Measurements from ENCODE around the gene RTN4R. TPM values are rescaled to one million over a fixed set of nuclear protein-coding genes. Genes with fewer than 3 reads are reported as not detected.

RTN4R gene
- total RNA-seq, 6 donors from 2014 or later = 2.6 to 13.0 (median 9.0) TPM

DNA sequence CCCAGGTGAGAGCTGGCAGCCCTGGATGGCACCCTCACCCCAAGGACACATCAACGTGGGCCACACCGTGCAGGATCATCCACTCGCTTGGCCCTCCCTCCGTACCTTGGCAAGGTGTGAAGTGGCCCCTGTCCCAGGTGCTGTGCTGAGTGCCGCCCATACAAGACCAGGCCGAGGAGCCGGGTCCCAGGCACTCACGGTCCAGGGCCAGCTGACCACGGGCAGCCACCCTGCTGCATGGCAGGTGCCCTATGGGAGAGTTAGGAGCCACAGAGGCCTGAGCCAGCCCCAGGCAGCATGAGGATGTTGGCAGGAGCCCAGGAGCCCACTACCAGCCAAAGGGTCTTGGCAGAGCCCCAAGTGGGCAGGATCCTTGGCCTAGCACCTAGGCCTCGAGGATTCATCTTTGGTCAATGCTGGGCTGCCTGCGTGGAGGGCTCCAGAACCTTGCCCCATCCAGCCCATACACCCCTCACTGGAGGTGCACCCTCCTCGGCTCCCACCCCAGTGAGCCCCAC is 19.6 kb downstream of the RTN4R start:
- no peak overlapping the region for H3K27ac ChIP-seq
- peaks cover 4 to 23% (median 13%) of the 10 kb centered on the region in 4 donors for H3K4me1 ChIP-seq
- no peaks in the 10 kb centered on the region for H3K27me3 ChIP-seq
- WGBS, 2 donors = 96 to 100% methylated on average over 8 to 11 of the region's 12 CpGs
- TF ChIP-seq EP300 (IDR thresholded peaks at IDR 0.05) (no peak), POLR2AphosphoS5 (IDR thresholded peaks at IDR 0.05) (no peak), POLR2A (IDR thresholded peaks at IDR 0.05) (no peak)
- TF ChIP-seq, protein P1, sequence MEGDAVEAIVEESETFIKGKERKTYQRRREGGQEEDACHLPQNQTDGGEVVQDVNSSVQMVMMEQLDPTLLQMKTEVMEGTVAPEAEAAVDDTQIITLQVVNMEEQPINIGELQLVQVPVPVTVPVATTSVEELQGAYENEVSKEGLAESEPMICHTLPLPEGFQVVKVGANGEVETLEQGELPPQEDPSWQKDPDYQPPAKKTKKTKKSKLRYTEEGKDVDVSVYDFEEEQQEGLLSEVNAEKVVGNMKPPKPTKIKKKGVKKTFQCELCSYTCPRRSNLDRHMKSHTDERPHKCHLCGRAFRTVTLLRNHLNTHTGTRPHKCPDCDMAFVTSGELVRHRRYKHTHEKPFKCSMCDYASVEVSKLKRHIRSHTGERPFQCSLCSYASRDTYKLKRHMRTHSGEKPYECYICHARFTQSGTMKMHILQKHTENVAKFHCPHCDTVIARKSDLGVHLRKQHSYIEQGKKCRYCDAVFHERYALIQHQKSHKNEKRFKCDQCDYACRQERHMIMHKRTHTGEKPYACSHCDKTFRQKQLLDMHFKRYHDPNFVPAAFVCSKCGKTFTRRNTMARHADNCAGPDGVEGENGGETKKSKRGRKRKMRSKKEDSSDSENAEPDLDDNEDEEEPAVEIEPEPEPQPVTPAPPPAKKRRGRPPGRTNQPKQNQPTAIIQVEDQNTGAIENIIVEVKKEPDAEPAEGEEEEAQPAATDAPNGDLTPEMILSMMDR (IDR thresholded peaks at IDR 0.05) = no peak
- no peaks in the 10 kb centered on the region for H3K36me3 ChIP-seq
- ATAC-seq (ENCODE audit: low FRiP score in 2 of 2) (no peak), DNase-seq (peak in 1 of 2 donors; percentile 71)
- no peaks in the 10 kb centered on the region for H3K9me3 ChIP-seq
- no peak overlapping the region for H3K4me3 ChIP-seq

DNA sequence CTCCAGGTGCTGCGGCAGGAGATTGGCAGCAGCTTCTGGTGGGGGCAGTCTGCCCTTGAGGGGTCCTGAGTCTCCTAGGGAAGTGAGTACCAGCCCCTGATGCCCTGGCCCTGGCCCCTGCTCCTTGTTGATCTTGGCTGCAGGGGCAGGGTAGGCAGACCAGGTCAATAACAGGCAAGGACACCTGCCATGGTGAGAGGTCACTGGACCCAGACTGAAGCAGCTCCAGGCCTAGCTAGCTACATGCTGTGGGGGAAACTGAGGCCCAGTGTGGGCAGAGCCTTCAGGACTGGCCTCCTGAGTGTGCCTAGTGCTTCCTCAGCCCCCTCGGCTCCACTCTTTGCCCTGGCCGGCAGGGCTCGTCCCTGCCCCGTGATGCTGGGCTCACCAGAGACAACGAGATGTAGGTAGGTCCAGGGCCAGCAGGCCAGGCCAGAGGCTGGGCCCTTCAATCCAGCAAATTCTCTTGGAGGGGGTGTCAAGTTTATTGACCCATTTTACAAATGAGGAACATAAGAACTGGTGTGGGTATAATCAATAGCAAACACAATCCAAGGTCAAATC is 20.4 kb downstream of the RTN4R start:
- no peaks in the 10 kb centered on the region for H3K27me3 ChIP-seq
- ATAC-seq (ENCODE audit: low FRiP score in 2 of 2) = no peak
- no peak overlapping the region for H3K27ac ChIP-seq
- peaks cover 13 to 31% (median 20%) of the 10 kb centered on the region in 4 donors for H3K4me1 ChIP-seq
- 93% methylated on average over 4 of the region's 6 CpGs; no CpG with 5 or more reads in 1 of the 2 donors for WGBS, 2 donors
- H3K9me3 ChIP-seq = no peaks in the 10 kb centered on the region
- H3K4me3 ChIP-seq = no peak overlapping the region
- TF ChIP-seq POLR2A (IDR thresholded peaks at IDR 0.05) (no peak), EP300 (IDR thresholded peaks at IDR 0.05) (no peak), POLR2AphosphoS5 (IDR thresholded peaks at IDR 0.05) (no peak)
- TF ChIP-seq, protein P1 (IDR thresholded peaks at IDR 0.05) = no peak
- DNase-seq = no peak
- H3K36me3 ChIP-seq = no peaks in the 10 kb centered on the region

DNA sequence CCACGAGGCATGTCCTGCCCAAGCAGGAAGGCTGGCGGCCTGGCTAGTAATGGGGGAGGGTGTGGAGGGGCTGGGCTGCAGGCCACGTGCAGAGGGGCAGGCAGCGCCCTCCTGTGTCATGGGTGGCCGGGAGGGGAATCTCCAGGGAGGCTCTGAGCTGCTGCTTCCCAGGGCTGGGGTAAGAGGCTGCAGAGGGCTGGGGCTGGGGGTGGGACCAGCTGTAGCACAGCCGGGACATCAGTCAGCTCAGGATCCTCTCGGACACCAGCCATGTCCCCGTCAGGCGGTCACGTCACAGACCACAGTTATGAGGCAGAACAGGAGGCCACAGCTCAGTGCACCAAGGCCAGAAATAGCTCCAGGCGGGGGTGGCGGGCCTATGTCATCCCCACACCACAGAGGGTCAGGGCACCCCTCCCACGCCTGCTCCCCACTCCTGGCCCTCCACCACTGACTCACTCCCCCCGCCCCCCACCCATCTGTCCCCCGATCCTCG is 21.1 kb downstream of the RTN4R start:
- no peak overlapping the region for H3K4me3 ChIP-seq
- WGBS, 2 donors = 83 to 87% methylated on average over 4 to 16 of the region's 16 CpGs
- DNase-seq = peak in 1 of 2 donors; percentile 50
- no peaks in the 10 kb centered on the region for H3K36me3 ChIP-seq
- TF ChIP-seq POLR2AphosphoS5 (IDR thresholded peaks at IDR 0.05) (no peak), EP300 (IDR thresholded peaks at IDR 0.05) (no peak), POLR2A (IDR thresholded peaks at IDR 0.05) (no peak)
- TF ChIP-seq, protein P1 (IDR thresholded peaks at IDR 0.05) = no peak
- no peaks in the 10 kb centered on the region for H3K27me3 ChIP-seq
- peaks cover 16 to 37% (median 21%) of the 10 kb centered on the region in 4 donors for H3K4me1 ChIP-seq
- no peak for ATAC-seq (ENCODE audit: low FRiP score in 2 of 2)
- no peaks in the 10 kb centered on the region for H3K9me3 ChIP-seq
- H3K27ac ChIP-seq = no peak overlapping the region

DNA sequence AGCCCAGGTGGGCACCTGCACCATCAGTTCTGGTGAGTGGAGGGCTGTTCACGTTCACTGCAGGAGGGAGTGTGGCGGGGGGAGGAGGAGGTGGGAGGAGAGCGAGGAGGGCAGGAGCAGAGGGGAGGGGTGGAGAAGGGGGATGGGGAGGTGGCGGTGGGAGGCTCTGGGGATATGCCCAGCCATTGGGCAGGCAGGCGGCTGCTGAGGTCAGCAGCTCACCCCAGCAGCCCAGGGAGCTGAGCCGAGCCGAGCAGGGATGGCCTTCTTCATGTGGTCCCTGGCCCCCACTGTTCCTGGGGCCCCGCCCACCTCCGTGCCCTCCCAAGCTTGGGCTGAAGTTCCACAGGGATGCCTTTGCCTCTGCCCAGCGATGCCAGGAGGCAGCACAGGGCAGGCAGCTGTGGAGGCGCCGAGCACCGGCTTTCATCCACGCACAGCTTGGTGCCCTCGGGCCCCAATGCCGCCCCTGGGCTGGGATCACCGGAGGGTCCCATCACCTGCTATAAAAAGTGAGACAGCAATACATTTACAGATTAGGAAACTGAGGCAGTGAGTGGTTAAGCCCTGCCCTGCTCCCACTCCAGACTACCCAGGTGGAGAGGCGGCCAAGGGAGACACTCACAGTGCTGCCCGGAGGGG is 21.6 kb downstream of the RTN4R start:
- no peak for ATAC-seq (ENCODE audit: low FRiP score in 2 of 2)
- peaks cover 16 to 40% (median 21%) of the 10 kb centered on the region in 4 donors for H3K4me1 ChIP-seq
- TF ChIP-seq POLR2A (IDR thresholded peaks at IDR 0.05) (no peak), EP300 (IDR thresholded peaks at IDR 0.05) (no peak), POLR2AphosphoS5 (IDR thresholded peaks at IDR 0.05) (no peak)
- TF ChIP-seq, protein P1 (IDR thresholded peaks at IDR 0.05) = no peak
- DNase-seq = peak in 1 of 2 donors; percentile 69
- 82 to 97% methylated on average over 9 to 12 of the region's 19 CpGs for WGBS, 2 donors
- H3K27me3 ChIP-seq = no peaks in the 10 kb centered on the region
- no peak overlapping the region for H3K27ac ChIP-seq
- no peak overlapping the region for H3K4me3 ChIP-seq
- no peaks in the 10 kb centered on the region for H3K36me3 ChIP-seq
- H3K9me3 ChIP-seq = no peaks in the 10 kb centered on the region

Data from upper lobe of left lung (tissue), 6 donors.